NCI-H1436 (cell line): ENCODE results near the gene C20orf204.

Experiments used
- DNase-seq: peaks from one replicate; lab custom pipeline; 2025; lab: John Stamatoyannopoulos, UW

C20orf204 gene

GRCh38 chr20:64072498-64073063, 36.6 kb downstream of the C20orf204 start:
- DNase-seq = no peak

DNA sequence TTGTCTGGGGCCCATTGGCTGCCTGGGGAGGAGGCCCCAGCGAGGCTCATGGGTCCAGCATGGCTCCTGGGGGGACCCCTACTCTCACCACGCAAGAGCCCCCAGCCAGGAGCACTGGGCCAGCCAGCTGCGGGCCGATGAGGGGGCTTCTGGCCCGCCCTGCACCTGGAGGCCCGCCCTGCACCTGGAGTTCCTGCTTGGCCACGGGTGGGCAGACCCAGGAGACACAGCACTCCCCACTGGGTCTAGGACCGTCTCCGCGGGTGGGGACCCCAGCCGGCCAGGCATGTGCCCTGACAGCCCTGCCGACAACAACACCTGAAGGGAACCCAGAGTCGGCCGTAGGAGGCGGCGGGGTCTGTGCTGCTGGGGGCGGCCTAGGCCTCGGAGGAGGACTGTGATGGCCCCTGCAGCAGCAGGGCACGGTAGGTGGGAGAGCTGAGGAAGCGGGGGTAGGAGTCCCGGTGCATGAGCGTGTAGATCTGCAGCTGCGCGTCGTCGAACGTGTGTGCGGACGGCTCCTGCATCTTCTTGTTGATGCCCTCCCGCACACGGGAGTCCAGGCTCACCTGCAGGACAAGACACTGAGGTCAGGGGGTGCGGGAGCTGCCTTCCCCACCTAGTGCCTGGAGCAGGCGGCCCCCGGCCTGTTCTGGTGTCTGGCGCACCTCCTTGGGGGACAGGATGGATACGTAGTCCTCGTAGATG, 37.6 kb downstream of the C20orf204 start:
- DNase-seq = no peak

- no peak for DNase-seq
These were observed 38.3 kb downstream of the C20orf204 start for GRCh38 chr20:64074184-64074789.

DNA sequence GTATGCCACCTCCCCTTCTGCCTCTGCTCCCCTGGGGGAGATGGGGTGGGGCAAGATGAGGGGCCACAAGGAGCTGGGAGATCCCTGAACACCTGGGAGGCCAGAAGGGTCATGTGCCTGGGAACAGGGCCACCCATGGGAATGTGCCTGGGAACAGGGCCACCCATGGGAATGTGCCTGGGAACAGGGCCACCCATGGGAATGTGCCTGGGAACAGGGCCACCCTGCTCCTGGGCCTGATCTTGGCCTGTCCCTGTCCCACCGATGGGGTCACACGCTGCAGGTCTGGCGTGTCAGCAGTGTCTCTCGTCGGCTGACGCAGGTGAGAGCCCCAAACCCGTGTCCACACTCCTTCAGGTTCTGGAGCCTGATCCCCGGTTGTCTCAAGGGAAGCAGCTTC, 39.0 kb downstream of the C20orf204 start:
- no peak for DNase-seq

GRCh38 chr20:64075556-64075955, 39.6 kb downstream of the C20orf204 start:
- DNase-seq = no peak

DNA sequence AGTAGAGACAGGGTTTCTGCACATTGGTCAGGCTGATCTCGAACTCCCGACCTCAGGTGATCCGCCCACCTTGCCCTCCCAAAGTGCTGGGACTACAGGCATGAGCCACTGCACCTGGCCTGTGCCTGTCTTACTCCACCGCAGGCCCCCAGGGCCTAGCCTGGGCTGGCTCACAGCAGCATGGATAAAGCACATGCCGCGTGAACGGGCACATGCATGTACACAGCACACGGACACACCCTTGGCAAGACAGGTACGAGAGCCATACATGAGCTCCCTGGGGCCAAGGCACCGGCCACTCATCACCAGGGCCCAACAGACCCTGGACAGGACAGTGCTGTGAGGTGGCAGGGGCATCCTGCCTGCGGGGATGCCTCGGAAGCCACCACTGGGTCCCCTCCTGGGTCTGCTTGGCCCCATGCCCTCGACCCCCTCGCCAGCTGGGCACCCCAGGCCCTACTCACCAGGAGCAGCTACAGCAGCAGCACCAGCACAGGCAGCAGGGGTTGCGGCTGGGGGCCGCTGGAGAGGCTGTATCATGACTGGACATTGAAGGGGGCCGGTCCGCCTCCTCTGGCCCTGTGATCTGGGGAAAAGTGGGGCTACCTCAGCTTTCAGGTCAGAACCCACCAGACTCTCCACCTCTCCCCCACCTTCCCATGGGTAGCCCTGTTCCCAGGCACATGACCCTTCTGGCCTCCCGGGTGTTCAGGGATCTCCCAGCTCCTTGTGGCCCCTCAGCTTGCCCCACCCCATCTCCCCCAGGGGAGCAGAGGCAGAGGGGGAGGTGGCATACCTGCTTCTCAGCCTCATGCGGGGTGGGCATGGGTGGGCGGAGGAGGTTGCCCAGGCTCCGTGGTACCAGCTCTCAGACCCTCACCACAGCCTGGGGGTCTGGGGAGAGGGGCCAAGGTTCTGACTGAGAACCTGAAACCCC, 40.3 kb downstream of the C20orf204 start:
- no peak for DNase-seq

DNA sequence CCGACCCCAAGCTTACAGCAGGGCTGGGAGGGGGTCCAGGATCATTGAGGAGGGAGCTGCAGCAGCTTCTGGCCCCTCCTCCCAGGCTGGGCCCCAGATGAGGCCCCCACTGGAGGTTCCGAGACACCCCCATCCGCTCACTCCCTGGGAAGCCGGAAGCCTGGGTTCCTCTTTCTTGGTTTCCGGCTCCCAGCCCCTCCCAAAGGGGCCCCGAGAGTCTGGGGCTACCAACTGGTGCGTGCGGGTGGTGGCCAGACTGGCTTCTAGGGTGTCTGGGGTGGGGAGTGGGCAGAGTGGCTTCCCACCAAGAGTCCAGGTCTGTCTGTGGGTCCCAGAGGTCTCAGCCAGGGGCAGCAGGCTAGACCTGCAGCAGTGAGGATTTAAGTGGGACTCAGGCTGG, 41.1 kb downstream of the C20orf204 start:
- DNase-seq = no peak

- DNase-seq = no peak
These were observed 41.5 kb downstream of the C20orf204 start for GRCh38 chr20:64077541-64077875.

DNA sequence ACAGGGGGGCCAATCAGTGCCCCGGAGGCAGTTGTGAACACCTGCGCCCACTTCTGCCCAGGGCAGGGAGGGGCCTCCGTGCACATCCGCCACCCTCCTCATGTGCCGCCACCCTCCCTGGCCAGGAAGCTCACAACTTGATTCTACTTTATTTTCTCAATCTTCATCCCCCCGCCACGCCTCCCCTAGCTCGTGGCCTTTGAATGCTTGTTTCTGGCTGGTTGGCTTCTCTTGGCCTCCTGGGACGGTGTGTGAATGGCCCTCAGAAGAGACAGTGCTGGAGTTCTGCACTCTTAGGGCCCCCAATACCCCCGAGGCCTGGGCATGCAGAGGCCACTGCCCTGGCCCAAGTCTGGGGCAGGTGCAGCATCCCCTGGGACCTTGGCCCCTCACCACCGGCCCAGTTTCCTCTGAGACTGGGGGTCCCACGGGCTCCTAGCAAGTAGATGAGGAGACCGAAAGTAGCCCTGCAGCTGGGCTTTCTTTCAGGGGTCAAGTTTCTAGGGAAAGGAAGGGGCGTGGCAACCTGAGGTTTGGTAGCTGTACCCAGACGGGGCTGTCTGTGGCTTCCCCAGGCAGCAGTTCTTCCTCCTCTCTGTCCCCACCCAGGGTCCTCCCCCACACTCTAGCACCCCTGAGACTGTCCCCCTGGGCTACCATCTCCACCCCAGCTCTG, 42.0 kb downstream of the C20orf204 start:
- no peak for DNase-seq

DNA sequence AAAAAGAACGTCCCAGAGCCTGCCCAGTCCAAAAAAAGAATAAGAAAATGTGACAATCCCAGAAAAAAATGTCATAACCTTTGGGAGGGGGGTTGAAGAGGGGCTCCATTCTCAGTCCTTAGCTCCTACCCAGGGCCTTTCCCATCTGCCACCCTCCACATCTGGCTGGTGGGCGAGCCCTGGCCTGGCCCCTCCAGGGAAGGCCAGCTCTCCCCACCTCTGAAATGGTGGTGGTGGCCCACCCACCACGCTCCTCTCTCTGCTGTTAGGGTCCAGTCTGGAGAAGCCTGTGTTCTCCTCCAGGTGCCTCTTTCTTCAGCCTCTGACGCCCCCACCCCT, 42.9 kb downstream of the C20orf204 start:
- no peak for DNase-seq

DNA sequence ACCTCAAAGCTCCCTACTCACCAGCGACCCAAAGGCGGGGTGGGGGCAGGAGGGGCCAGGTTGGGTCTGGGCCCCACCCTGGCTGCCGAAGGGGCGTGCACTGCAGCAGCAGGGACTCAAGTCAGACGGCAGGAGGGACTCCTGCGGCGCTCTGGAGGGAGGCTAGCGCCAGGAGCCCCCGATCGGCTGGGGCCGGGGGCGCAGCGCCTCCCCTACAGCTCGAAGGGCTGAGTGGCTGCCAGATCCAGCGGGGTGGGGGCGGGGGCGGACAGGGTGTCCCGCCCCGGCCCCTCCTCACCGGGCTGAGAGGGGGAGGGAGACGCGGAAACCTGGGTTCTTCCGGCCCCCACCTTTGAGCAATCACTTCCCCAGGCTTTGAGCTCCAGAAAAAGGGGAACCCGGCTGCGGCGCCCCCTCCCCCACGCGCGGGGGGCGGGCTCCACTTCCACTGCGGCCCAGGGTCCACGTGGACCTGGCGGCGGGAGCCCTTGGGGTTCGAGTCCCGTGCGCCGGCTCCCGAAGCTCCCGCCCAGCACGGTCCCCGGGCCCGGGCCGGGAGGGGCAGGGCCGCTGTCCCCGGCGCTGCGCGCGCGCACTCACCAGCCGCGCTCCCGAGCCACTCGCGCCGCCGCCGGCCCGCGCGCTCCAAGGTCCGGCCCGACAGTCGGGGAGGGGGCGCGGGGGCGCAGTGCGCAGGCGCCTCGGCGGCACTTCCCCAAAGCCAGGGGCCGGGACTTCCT, 43.5 kb downstream of the C20orf204 start, which contains the start of gene RGS19:
Gene RGS19, minus strand, starts transcription at position 246 of the 740 bp plus-strand sequence. CDS start 2,632 bp downstream, outside the sequence.
- peak; percentile 56 for DNase-seq

DNA sequence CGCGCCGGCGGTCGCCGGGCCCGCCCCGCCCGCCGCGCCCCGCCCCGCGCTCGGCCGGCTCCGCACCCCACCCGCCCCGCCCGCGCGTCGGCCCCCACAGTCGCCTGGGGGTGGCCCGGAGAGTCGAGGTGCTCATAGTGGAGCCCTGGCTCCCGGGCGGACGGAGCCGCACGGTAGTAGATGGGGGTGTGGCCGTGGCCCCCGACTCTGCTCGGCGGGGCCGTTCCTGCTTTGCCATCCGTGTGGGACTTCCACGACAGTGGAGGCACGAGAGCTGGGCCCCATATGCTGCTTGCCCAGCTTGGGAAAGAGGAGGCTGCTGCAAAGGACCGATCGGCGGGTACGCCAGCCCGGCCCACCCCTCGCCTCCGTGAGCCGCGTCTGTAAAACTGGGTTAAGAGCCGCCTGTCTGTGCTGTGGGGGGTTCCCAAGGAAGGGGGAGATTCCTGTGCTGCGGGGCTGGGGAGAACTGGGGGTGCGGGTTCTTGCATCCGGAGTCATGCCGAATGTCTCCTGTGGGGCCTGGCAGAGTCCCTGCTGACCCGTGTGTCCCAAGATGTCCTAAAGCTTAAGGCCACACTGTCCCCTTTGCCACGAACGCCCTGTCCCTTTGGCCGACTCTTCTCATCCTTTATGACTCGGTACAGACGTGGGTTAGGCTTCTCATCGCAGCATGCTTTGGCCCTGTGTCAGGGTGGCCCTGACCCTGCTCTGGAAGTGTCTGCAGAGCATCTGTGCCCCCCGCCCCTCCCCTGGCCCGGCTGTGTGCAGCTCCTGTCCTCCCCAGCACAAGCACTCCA, 44.2 kb downstream of the C20orf204 start, which contains the start of gene OPRL1:
Gene OPRL1, plus strand, starts transcription at position 70 of the 800 bp plus-strand sequence. CDS start 12,639 bp downstream, outside the sequence.
- no peak for DNase-seq

- no peak for DNase-seq
These were observed 45.0 kb downstream of the C20orf204 start for GRCh38 chr20:64080813-64081623.

DNA sequence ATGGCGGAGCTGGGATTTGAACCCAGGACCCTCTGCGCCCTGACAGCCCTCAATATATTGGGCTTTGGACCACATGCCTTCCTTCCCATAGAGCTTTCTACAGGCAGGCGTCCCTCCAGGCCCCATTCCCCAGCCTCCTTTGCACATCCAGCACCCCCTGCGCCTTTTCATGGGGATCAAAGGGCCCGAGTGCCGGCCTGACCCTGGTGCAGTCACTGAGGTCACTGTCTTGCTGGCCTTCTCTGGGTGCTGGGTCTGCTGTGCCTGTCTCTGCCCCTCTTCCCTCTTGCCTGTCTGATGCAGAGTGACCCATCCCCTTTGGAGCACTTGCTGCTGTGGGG, 45.6 kb downstream of the C20orf204 start:
- no peak for DNase-seq

- no peak for DNase-seq
These were observed 46.2 kb downstream of the C20orf204 start for GRCh38 chr20:64082126-64082731.

DNA sequence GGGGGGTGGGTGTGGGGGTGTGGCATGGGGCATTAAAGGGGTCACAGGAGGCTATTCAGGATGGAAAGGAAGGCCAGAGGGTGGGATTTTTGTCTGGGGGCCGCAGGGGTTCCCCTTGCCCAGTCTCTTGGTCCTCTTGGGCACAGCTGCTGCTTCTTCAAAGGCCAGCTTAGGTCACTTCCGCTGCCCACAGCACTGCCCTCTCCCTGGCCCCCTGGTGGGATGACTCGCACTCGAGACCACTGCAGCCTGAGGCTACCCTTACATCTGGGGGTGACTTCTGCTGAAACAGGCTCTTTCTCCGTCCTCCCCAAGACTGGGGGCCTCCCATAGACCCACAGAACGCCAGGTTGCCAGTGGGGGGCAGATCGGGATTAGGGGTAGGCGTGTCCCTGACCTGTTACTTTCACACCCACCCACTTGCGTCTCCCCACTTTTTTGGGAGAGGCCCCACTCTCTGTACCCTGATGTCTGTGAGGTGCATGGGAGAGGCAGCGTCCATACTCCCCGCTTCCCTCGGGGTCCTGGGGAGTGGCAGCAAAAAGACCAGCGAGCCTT, 46.9 kb downstream of the C20orf204 start:
- no peak for DNase-seq

DNA sequence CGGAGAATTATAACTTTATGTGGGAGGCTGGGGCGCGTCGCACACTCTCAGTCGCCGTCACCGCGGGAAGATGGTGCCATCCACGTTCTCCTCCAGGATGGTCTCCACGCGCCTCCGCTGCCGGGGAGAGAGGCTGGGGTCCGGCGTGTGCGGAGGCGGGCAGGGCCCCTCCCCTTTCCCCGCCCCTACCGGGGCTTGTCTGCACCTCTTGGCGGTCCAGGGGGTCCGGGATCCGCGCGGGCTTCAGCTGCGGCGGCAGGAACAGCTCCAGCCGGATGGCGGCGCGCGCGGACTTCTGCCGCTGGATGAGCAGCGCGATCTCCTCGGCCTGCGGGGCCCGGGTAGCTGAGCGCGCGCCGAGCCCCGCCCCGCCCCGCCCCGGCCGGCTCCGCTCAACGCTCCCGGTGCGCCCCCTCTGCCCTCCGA, 47.4 kb downstream of the C20orf204 start:
- peak; percentile 84 for DNase-seq

GRCh38 chr20:64083804-64084684, 48.1 kb downstream of the C20orf204 start, which contains the start of gene LKAAEAR1:
Gene LKAAEAR1 (minus strand): TSS chr20:64084398. CDS start chr20:64084219, 179 bp downstream.
- DNase-seq = no peak
